SK-N-MC (cell line): ENCODE results near the gene RBM47.

Experiments
- EZH2 ChIP-seq: fragments of 200-600 bp; sonication (generic); IDR thresholded peaks from one replicate; pipeline ENCODE4 v1.6.1; 2017; ENCODE audit warnings: antibody characterized with exemption
- POLR2AphosphoS5 ChIP-seq: IDR thresholded peaks from 2 replicates; pipeline ENCODE4 v1.6.1; 2012; ENCODE audit warnings: mild to moderate bottlenecking, low read depth, low read length, borderline replicate concordance

GRCh38 chr4:40564815-40565483 lies 64.7 kb downstream of the RBM47 start:
- TF ChIP-seq EZH2, result no peak
- peak; percentile 45; the same call in 1 of the 2 replicates for TF ChIP-seq POLR2AphosphoS5
